GM19193 (cell line): ENCODE results near the gene ACACB.
A peak's percentile ranks its signal among the peaks of the same experiment; 100 is the strongest.

Source experiments
- POLR2A ChIP-seq: IDR thresholded peaks from 4 replicates; pipeline ENCODE4 v1.6.1; 2011; ENCODE audit not compliant: insufficient read depth, insufficient read length; ENCODE audit errors: extremely low read depth

The ACACB gene

DNA sequence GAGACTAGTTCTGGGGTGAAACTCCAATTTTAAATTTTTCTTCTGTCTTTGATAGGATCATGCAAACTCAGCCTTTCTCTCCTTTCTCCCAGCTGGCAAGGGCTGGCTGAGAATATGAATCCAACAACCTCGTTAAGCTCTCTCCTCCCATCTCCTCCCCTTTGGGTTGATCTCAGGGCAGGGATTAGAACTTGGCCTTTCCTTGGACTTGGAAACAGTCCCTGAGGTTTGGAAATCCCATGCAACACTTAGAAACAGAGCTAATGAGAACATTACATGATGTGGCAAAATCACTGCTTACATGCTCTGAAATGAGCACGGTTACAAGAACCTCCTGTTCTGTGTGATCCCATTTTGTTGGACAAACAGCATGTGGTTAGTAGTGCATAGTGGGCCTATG lies 31.6 kb downstream of the ACACB start:
- TF ChIP-seq POLR2A = no peak

DNA sequence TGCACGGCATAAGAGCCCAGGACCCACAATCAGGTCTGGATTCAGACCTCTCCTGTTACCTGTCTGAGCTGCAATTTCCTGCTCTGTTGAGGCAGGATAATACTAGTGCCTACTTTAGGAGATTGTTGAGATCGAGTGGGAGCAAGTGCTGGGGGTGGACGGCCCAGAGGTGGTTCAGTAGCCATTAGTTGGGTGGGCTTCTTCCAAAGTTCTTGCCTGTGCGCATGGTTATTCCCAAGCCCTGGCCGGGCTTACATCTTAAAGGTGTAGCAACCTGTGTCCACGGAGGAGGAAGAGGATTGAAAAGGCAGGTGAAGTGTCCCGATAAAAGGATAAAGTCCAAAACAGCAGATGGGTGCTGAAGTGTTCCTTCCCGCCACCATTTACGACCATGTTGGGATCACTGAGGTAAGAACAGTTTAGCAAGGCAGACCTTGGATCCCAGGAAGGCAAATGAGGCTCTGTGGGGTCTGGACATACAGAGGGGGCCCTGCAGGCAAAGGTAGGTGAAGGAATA lies 33.8 kb downstream of the ACACB start:
- TF ChIP-seq POLR2A = no peak

DNA sequence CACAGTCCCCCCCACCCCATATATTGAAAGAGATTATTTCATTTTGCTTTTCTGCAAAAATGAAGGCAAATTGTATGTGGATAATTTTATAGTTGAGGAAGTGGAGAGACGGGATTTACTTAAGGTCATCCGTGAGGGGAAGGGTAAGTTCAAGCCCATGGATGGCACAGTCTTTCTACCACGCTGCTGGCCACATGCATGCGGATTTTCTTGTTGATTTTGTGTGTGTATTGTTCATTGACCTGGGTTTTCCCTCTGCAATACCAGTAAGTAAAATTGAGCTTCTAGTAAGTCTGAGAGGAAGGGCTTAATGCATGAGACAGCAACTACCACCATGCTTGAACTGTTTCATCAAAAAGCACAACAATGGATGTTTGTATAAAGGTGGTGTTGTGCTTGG lies 35.1 kb downstream of the ACACB start:
- TF ChIP-seq POLR2A = no peak

DNA sequence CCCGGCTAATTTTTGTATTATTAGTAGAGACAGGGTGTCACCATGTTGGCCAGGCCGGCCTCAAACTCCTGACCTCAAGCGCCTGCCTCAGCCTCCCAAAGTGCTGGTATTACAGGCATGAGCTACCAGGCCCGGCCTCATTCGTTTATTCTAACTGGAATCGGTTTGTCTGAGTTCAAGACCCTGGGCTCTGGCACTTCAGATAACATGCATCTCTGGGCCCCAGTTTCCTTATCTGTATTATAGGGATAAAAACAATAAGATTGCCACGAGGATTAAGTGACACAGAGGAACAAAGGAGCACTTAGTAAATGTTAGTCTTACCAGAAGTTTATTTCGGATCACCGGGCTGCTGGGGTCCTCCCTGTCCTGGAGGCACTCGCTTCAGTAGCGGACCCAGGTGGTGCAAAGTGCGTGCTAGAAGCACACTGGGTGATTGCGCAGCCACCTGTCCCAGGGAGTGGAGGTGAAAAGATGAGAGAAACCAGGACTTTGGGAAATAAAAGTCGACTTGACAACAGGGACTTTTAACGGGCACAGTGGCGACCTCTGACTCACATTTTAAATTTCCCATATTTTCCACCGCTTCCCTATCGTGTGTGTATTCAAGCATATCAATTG lies 37.5 kb downstream of the ACACB start:
- no peak for TF ChIP-seq POLR2A

DNA sequence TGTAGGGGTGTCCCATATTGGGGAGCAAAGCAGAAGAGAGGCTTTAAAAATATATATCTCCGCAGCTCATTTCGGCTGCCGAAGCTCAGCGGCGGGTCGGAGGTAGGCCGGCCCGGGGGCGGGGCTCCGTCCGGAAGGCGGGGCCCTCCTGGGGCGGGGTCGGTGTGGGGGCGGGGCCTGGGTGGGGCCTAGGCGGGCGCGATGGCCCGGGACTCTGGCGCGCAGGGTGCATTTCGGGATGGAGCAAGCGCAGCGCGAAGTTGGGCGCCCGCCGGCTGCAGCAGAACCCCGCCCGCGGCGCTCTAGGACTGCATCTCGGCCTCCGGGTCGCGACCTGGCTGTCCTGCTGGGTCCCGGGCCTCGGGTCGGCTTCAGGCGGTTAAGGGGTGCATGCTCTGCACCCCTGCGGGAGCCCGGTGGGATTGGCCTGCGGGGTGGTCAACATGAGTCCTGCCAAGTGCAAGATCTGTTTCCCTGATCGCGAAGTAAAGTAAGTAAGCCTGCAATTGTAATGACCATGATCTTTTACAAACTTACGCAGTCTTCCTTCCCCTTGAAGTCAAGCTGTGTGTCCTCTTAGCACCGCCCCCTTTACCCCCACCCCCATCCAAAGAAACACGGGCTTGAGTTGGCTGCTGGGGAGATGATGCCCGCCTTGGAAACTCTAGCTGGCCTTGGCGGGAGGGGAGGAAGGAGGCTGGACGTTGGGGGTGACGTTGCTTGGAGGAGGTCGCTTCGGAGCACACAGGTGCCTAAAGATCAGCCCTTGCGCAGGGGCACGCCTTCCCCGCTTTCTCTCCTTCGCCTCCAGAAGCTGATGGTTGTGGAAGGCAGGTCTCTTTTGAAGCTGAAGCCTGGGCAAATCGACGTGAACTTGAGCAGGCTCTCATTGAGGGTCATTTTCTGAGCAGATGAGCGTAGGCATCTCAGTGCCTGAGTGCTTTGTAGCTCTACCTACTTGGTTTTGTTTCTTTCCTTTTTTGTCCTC lies 38.4 kb downstream of the ACACB start:
- peak; percentile 37 for TF ChIP-seq POLR2A

DNA sequence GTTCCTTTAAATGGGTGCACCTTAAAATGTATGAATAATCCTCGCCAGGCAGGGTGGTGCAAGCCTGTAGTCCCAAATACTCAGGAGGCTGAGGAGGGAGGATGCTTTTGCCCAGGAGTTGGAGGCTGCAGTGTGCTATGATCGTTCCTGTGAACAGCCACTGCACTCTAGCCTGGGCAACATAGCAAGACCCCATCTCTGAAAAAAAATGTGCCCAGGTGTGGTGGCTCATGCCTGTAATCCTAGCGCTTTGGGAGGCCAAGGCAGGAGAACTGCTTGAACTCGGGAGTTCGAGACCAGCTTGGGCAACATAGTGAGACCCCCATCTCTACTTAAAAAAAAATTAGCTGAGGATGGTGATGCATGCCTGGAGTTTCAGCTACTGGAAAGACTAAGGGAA lies 39.6 kb downstream of the ACACB start:
- TF ChIP-seq POLR2A = no peak

DNA sequence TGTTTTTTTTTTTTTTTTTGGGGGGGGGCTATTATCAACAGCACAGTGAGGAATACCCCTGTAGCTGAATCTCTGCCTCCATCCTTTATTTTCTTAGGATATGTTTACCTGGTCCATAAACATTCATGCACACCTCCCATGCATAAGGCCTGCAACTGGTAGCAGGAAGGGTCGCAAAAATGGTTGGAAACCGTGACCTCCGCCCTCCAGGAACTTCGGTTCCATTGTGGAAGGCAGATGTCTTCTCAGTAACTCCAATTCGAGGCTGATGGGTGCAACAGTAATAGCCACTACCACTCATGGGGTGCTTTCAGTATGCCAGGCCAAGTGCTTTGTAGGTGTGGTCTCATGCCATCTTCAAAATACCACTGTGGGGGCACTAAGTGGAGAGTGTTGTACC lies 40.2 kb downstream of the ACACB start:
- no peak for TF ChIP-seq POLR2A

DNA sequence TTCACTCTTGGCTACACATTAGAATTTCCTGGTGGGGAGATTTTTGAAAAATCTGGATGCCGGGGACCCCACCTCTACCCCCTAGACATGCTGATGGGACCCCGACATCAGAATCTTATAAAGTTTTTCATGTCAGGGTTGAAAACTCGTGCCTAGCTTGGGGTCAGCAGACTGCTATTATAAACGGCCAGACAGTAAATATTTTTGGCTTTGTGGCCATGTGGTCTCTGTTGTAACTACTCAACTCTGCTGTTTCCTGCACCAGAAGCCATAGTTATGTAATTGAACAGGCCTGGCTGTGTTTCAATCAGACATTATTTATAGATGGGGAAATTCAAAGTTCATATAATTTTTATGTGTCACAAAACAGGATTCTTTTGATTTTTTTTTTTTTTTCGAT lies 41.6 kb downstream of the ACACB start:
- no peak for TF ChIP-seq POLR2A

DNA sequence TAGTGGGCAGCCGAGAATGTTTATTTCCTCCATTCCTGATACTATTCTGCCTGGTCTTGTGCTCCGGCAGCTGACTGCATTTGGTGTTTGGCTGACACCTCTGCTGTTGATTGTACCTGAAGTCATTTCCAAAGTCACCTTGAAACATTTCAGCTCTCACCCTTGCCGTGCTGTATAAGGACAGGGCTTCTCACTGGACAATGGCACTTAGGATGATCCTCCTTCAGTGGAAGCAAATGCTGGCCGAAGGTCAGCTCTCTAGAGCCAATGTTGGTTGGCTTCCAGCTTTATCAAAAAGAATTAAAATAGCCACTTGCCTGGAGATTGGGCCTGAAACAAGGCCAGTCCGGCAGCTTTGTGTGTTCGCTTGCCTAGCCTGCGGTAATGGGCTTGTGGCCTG lies 44.0 kb downstream of the ACACB start:
- no peak for TF ChIP-seq POLR2A

DNA sequence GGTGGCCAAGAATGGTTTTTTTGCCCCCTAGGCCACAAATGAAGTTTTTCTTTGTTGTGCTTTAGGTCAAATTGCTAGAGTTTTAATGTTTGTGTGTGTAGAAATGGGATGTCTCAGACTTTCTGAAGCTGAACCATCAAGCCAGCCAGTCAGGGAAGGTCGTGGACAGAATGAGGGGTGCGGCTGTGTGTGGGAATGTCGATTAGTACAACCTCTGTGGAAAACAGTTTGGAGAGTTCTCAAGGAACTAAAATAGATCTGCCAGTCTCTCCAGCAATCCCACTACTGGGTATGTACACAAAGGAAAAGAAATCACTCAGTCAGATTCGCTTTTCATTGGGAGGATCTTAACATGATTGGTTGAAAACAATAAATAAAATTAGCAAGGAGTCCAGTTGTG lies 44.5 kb downstream of the ACACB start:
- no peak for TF ChIP-seq POLR2A

DNA sequence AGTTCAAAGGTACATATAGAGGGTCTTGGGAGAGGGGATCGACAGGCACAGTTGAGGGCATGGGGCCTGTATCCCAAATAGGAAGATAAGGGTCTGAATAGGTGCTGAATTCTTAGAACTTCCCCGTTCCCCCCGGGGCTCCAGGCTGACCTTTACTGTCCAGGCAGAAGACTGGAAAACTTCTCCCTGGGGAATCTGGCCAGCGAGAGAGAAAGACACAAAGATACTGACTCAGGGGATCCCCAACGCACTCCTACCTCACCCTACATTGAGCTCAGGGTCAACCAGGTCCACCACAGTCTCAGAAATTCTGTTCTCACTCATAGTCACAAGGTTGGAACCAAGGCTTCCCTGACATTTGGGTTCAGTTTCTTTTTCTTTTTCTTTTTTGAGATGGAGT lies 46.2 kb downstream of the ACACB start:
- no peak for TF ChIP-seq POLR2A

DNA sequence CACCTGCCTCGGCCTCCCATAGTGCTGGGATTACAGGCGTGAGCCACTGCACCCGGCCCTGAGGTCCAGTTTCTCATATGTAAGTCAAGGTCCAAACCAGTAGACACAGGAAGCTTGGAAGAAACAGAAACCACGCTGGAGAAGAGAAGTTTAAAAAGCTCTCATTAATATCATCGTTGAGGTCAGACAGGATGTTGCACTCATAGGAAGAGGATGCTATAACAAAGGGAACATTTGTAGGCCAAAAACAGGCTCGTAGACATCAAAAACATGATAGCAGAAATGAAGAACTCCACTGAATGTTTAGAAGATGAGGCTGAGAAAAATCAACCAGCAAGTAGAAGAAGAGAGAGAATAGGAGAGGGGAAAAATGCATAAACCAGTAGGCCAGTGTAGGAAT lies 46.8 kb downstream of the ACACB start:
- TF ChIP-seq POLR2A = no peak

DNA sequence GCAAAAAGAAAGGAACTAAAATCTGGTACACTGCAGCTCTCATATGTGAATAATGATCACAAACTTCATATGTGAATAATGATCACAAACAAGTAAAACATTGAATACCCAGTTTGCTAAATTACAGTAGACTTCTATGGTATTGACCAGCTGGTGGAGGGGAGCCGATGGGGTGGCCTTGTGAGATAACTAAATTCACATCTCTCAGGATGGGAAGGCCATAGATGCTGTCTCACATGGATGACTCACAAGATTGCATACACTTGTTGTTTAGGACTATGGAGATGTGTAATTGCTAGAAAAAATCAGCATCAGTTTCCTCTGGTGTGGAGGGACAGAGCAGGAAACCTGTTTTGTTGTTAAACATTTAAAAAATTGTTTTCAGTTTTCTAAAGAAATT lies 49.2 kb downstream of the ACACB start:
- TF ChIP-seq POLR2A = no peak

DNA sequence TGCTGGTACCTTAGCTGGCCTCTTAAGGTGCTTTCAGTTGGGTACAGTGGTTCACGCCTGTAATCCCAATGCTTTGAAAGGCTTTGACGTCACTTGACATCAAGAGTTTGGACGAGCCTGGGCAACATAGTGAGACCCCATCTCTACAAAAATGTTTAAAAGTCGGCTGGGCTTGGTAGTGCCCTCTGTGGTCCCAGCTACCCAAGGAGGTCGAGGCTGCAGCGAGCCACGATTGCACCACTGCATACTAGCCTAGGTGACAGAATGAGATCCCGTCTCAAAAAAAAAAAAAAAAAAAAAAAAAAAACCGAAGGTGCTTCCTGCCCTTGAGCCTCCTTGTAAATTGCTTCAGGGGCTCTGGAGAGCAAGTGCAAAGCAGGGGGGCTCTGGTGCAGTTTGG lies 50.0 kb downstream of the ACACB start:
- TF ChIP-seq POLR2A = no peak

DNA sequence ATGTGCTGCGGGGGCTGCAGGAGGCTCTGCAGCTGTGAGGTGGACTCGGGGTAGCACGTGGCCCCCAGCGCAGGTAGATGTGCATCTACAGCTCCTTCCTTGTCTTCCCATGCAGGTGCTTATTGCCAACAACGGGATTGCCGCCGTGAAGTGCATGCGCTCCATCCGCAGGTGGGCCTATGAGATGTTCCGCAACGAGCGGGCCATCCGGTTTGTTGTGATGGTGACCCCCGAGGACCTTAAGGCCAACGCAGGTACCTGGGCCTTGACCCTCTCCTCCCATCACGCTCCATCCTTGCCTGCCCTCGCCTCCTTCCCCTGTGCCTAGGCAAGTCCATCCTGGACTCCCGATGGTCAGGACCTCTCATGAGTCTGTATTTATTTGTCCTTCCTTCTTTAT lies 51.4 kb downstream of the ACACB start:
- TF ChIP-seq POLR2A = no peak

DNA sequence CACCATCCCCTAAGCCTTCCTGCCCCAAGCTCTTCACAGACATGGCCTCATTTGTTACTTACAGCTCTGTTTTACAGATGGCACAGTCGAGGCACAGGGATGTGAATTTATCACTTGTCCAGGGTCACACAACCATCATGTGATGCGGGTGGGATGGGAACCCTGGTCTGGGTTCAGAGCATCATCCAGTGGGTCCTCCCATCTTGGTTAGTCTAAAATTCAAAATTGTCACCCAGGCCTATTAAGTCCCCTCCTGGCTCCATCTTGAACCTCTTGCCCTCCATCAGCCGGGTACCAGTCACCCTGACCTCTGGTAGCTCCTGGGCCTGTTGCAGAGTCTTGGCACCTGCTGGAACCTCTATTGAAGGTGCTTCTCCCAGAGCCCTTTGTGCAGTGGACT lies 52.9 kb downstream of the ACACB start:
- no peak for TF ChIP-seq POLR2A
